HFF-Myc (cell line): ENCODE data around the gene KIAA0513.

Experiments
- DNase-seq: peaks from one replicate; pipeline ENCODE4 v3.0.0-alpha.2; 2011; ENCODE audit warnings: low read depth; ENCODE audit errors: extremely low read depth
- H3K4me3 ChIP-seq: replicated peaks from 2 replicates; pipeline ENCODE4 v1.5.1; 2011; ENCODE audit warnings: low read depth, mild to moderate bottlenecking, control low read depth, low read length
- TF ChIP-seq, protein P1 (sequence below): IDR thresholded peaks from 2 replicates; pipeline ENCODE4 v1.5.1; 2012; ENCODE audit warnings: mild to moderate bottlenecking, low read depth, low read length, control low read depth; ENCODE audit errors: missing control alignments

The KIAA0513 gene

GRCh38 chr16:85018529-85019236, 8.9 kb upstream of the KIAA0513 start:
- no peak overlapping the region for H3K4me3 ChIP-seq
- TF ChIP-seq, protein P1, sequence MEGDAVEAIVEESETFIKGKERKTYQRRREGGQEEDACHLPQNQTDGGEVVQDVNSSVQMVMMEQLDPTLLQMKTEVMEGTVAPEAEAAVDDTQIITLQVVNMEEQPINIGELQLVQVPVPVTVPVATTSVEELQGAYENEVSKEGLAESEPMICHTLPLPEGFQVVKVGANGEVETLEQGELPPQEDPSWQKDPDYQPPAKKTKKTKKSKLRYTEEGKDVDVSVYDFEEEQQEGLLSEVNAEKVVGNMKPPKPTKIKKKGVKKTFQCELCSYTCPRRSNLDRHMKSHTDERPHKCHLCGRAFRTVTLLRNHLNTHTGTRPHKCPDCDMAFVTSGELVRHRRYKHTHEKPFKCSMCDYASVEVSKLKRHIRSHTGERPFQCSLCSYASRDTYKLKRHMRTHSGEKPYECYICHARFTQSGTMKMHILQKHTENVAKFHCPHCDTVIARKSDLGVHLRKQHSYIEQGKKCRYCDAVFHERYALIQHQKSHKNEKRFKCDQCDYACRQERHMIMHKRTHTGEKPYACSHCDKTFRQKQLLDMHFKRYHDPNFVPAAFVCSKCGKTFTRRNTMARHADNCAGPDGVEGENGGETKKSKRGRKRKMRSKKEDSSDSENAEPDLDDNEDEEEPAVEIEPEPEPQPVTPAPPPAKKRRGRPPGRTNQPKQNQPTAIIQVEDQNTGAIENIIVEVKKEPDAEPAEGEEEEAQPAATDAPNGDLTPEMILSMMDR, result no peak
- no peak for DNase-seq

- TF ChIP-seq, protein P1, result no peak
- no peak for DNase-seq
- no peak overlapping the region for H3K4me3 ChIP-seq
These were observed 7.8 kb upstream of the KIAA0513 start for GRCh38 chr16:85019659-85020245.

DNA sequence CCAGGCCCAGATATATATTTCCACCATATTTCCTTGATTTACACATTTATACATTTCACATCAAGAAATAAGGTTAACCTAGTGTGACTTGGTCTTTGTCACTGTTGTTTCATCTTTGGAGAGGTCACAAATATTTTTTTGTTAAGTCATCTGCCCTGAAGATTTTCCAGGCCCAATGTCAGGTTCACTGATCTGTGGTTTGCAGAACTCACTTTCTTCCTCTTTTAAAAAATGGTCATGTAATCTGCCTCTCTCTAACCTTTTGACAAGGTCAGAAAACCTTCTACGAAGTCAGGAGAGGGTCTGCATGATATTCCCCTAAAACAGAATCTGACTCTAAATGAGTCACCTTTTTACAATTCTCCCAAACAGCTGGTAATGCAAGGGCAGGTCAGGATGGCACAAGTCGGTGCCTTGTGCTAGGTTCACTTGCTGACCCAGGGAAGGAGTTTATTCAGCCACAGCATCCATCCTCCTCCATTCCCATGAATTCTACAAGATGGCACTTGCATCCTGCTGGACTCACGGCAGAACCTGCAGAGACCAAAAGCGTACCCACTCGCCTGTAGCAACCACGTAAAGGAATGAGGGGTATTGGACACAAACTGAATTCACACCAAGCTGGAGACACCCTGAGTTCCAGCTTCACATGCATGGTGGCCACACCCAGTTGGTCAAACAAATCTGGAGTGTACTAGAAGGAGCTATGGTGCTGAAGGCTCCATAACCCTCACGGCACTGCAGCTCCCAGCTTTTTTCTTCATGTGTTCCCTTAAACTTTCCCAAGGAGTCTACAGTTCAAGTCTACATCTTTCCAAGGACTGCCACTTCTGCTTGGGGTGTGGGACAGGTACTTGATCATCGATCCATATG, 1.6 kb upstream of the KIAA0513 start:
- TF ChIP-seq, protein P1, result no peak
- DNase-seq, result no peak
- no peak overlapping the region for H3K4me3 ChIP-seq

DNA sequence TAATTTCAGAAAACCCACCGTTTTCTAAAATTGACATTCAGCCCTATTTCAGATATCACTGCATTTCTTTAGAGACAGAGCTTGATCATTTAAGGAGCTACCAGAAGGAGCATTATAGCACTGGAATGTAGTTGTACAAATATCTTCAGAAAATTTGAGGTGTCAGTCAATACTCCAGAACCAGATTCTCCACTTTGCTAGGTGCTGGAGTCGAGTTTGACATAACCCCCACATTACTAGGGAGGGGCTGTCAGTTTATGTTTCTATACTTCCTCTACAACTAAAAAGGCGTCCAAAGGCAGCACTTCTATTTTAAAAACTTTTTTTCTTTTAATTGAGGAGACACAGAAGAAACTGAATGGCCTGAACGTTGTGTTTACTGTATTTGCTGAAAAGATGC, 892 bp upstream of the KIAA0513 start:
- DNase-seq, result no peak
- TF ChIP-seq, protein P1, result no peak
- H3K4me3 ChIP-seq, result peak overlapping the region; percentile 58

GRCh38 chr16:85027958-85028684, 526 bp downstream of the KIAA0513 start:
- DNase-seq, result no peak
- TF ChIP-seq, protein P1, result no peak
- H3K4me3 ChIP-seq, result peak overlapping the region; percentile 58

- TF ChIP-seq, protein P1, result no peak
- no peak for DNase-seq
- peak overlapping the region; percentile 58 for H3K4me3 ChIP-seq
These were observed 1.3 kb downstream of the KIAA0513 start for GRCh38 chr16:85028685-85029407.
